GM18873 (cell line): ENCODE data around the gene SELENON.
"Not testable (repeated sequence)": the region's sequence is repeated elsewhere in the genome, so short reads cannot be mapped to it uniquely, and the experiment has no call there.

Source experiments
- ATAC-seq: cut with Tn5 transposase; IDR thresholded peaks from one replicate; pipeline ENCODE4 v1.9.1; 2021; ENCODE audit warnings: mild to moderate bottlenecking, moderate library complexity, moderate number of reproducible peaks; ENCODE audit not compliant: unreplicated experiment, low FRiP score

SELENON gene

DNA sequence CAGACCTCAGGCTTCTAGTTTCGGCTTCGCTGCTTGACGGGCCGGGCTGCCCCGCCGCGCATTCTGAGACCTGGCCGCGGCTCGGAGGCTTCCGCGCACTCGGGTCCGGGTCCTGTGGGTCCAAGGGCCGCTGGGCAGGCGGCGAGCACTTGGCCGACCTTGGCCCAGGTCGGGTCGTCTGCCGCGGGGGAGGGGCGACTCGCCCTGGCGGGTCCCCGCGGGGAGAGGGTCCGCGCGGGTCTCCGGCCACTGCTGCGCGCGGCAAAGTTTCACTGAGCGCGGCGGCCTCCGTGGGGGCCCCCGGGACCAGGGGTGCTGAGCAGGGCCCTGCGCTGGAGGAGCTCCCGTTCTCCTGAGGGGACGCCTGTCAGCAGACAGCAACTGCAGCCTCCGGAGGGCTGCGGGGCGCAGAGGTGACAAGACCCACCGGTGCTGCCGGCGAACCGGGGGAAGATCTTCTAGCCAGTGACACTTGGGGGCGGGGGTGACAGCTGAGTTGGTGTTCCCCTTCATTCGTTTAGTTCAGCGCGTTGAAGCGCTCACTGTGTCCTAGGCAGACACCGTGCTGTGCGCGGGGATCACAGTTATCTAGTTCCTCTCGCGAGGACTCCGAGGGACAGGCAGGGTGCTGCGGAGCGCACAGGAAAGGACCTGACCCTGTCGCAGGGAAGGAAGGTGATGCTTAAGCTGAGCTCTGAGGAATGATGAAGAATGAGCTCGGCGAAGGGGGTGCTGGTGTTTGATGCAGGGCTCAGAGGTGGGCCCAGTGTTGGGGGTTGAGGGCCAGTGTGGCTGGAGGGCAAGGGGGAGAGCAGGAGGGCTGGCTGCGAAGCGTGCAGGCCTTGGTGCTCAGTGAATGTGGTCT lies 20.5 kb downstream of the SELENON start:
- no peak for ATAC-seq

DNA sequence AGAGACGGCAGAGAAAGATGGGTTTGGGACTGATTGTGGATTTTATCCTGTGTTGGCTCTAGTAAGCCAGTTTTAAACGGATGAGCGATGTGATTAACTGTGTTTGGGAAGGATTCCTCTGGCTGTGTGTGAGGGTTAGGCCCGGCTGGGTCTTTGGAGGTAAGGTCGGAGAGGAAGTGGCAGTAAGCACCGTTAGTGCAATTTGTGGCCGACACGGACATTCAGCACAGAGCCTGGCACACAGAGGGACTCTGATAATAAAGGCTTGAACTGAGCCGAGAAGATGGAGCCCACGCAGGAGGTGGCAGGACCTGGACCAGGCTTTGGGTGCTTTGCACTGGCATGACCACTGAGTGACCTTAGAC lies 21.1 kb downstream of the SELENON start:
- no peak for ATAC-seq

DNA sequence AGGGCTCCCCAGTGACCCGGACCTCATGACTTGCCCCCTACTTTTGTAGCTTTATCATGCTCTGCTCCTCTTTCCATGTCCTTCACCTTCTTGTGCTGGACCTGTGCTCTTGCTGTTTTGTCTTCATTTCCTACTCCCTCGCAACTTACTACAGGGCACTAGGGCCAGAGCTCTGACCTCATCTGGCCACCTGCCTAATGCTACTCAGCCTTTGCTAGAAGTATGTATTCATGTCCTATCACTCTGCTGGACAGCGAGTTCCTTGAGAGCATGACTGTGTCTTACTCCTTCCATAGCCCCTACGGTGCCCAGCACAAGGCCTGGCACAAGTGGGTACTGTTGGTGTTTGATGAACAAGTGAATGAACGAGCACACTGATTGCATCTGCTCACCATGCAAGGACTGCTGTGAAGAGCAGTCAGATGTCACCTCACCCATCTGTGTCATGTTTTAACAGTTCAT lies 21.7 kb downstream of the SELENON start:
- ATAC-seq: no peak

DNA sequence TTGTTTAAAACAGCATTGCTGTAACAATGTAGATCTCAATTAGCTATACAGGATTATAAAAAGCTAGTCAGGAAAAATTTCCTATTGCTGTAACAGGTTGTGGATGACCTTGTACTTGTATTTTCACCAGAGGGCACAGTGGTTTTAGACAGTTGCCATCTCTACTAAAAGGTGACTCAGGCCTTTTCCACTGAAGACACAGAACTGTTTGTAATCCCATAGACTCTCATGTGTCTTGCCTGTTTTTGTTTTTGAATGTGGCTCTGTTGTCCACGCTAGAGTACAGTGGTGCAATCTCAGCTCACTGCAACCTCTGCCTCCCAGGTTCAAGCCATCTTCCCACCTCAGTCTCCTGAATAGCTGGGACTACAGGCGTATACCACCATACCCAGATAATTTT lies 25.6 kb downstream of the SELENON start:
- no peak for ATAC-seq

DNA sequence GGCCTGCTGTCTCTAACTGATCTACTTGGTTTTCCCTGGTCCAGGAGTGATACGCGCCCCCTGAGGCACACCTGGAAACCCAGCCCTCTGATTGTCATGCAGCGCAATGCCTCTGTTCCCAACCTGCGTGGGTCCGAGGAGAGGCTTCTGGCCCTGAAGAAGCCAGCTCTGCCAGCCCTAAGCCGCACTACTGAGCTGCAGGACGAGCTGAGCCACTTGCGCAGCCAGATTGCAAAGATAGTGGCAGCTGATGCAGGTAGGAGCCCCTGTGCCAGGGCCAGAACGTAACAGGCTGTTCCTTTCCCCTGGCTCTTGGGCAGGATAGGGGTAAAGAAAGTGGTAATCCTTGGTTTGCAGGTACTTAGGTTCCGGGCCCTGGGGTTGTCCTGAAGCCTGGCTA lies 26.6 kb downstream of the SELENON start:
- no peak for ATAC-seq

DNA sequence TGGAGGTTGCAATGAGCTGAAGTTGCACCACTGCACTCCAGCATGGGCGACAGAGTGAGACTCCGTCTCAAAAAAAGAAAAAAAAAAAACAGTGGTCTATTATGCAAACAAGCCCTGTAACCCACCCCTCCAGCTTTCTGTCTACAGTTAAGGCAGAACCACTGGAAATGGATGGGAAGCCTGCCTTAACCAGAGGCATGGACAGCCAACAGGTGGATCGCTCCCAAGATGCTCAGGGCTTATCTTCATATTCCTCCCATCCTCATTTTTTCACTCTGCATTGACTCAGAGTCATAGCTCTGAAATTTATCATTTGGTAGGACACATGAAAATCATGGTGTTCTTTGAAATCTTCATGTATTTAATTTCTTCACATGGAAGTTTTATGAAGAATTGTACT lies 28.5 kb downstream of the SELENON start:
- ATAC-seq: no peak

DNA sequence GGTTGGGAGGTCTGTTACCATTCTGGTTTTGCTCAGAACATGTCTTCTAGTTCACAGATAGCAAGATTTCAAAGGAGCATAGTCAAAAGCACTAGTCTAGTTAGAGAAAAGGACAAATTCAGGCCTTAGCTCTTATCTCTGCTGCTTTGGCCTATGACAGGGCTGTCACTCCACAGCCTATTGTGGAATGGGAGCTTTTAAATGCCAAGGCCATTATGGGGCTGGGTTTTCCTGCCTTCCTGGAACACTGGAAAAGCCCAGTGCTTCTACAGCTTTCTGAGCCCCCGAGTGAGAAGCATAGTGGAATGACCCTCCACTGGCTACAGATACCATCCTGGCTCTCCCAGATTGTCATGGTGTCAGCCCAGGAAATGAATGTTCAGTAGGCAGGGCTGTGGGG lies 29.1 kb downstream of the SELENON start:
- no peak for ATAC-seq

DNA sequence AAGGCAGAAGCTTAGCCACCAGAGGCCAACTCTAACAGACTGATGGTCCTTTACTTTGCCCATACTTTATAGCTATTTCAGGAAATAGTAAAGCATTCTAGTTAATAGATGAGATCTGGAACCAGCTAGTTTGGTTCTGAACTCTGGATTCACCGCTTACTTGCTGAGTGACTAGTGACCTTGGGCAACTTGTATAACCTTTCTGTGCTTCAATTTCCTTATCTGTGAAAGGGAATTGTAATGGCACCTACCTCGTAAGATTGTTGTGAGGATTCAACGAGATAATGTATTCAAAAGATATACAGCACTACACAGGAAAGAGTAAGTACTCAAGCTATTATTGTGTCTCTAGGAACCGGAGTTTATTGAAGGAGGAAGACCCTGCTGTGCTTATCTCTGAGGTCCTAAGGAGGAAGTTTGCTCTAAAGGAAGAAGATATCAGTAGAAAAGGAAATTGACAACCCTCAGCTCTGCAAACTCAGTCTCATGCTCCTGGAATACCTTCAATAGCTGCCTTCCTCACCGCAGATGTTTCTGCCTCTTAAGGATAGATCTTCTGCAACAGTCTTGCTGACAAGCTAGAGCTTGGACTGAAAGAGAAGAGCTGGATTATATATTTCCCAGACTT lies 31.7 kb downstream of the SELENON start:
- no peak for ATAC-seq

DNA sequence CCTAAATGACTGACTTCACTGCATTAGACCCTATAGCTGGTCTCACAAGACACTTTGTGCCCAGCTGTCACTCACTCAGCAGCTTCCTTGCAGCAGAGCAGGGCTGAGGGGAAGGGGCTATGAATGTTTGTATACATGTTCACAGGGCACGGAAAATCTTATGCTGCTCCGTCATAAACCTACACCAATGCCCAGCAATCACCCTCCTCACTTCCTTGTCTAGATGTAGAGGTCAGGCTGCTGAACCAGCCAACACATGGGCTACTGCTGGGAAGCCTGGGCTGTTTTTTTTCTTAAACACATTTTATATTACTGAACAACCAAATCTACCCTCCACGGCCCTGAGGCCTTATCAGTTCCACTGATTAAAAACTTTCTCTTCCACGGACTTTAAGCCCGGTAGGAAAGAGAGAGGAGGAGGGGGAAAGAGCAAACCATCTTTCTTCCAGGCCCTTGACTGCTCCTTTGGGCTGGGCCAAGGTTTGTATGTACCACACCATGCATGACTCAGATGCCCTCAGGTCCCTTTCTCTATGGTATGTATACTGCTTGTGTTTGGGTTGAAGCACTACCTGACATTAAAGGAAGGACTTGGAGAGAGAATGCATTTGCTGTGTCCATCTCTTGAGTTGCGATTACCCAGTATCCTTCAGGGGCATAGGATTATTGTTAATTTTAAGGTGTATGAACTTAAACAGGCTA lies 32.5 kb downstream of the SELENON start:
- no peak for ATAC-seq

DNA sequence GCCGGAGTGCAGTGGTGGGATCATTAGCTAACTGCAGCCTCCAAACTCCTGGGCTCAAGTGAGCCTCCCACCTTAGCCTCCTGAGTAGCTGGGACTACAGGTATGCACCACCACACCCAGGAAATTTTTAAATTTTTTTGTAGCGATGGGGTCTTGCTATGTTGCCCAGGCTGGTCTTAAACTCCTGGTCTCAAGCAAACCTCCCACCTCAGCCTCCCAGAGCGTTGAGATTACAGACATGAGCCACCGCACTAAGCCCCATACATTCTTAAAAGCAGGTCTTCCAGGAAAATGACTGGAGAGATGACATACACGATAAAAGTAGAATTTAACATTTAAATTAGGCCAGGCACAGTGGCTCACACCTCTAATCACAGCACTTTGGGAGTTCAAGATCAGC lies 33.2 kb downstream of the SELENON start:
- no peak for ATAC-seq

DNA sequence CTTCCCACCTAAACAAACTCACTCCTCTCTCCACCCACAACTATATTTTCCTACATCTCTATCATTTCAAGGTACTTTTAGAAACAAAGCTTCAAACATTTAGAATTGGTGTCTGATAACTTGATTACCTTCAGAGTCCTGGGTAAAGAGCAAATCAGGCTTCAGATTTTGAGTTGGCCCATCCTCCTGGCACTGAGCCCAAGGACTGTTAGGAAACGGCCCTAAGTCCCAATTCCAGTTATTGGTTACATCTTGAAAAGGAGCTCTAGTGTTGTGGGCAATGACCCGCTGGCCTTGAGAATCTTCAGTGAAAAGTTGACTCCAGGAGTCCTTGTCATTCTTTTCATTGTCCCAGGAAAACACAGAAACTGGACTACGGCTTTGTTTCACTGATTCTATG lies 34.9 kb downstream of the SELENON start:
- ATAC-seq: no peak

DNA sequence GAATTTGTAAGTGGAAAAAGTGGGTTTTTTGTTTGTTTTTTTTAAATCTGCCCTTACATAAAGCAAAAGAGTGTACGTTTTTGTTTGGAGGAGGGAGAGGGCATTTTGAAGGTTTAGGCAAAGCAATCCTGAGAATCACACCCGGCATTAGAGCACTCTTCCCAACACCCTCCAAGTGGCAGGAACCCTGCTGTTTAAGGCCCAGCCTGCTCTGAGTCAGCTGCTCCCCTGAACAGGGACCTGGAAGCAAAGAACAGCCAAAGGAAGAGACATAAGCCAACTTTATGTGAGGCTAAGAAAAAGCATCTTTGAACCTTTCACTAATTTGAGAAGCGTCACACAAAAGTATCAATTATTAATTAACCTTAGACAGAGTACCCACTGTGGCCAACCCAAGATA lies 36.7 kb downstream of the SELENON start:
- ATAC-seq: no peak

DNA sequence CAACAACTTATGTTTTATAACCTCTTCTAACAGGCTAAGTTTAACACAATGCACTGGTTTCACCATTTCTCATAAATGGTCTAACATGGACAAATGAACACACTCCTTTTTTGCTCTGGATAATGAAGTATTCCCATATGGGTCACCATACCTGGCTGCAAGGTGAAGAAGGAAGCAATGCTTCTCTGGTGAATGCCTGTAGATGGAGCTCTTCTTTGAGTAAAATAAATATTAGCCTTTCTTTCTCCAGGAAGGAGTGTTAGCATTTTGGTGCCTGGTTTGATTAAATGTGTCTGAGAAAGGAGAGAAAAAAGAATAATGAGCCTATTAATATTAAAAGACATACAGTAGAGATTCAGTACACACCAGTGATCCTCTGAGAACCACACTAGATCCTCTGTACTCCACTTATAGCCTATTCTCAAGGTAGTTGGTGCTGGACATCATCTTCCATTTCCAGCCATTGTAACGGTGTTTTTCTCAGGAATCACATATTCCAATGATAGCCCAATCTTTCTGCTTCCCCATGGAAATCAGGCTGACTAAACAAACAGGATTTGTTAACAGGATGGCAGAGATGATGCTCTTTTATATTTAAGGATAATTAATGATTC lies 37.4 kb downstream of the SELENON start:
- no peak for ATAC-seq

DNA sequence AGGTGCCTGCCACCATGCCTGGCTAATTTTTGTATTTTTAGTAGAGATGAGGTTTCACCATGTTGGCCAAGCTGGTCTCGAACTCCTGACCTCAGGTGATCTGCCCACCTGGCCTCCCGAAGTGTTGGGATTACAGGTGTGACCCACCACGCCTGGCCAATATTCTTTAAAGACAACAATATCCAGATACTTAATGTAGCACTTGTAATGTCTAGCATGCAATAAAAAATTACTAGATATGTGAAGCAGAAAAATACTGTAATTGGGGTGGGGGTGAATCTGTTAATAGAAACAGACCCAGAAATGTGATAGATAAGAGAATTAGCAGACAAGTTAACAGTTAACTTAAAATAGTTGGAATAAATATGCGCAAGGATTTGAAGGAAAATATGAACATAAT lies 39.8 kb downstream of the SELENON start:
- not testable (repeated sequence) for ATAC-seq

DNA sequence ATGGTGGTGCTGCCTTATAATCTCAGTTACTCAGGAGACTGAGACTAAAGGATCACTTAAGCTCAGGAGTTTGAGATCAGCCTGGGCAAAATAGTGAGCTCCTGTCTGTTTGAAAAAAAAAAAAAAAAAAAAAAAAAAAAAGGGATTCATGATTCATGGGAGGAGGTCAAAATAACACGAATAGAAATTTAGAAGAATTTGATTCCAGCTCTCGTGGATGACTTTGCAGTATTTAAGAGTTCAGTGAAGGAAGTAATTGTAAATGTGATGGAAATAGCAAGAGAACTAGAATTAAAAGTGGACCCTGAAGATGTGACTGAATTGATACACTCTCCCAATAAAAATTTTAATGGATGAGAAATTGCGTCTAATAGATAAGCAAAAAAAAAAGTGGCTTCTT lies 43.5 kb downstream of the SELENON start:
- ATAC-seq: no peak

DNA sequence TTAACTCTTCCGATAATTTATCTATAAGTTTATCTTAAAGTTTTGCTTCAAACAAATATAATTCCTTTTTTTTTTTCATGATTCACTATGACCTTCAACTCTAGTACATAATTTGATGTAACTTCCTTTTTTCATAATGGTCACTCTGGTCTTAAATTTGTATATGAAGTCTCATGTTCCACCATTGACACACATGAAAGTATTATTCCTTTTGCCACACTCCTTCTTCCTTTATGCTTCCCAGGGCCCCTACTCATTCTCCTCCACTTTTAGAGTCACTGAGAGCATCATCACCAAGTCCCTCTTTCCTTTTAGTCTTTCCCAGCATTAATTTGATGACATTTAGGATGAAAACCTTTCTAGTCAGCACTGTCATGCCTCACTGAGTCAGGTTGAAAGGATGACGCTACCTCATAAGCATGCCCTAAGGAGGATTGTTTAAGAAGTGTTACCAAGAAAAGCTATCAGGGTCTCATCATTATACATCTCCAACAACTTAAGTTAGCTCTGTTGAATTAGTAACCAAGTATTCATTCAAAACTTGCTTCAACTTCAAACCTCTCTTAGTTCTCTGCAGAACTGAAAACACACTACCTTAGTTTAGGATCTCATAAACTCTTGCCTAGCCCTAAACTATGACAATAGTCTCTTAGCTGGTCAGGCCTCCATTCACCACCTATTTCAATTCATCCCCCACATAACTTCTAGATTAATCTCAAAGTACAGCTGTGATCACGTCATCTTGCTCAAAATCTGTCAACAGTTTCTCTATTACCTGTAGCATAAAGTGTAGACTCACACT lies 44.7 kb downstream of the SELENON start:
- no peak for ATAC-seq

DNA sequence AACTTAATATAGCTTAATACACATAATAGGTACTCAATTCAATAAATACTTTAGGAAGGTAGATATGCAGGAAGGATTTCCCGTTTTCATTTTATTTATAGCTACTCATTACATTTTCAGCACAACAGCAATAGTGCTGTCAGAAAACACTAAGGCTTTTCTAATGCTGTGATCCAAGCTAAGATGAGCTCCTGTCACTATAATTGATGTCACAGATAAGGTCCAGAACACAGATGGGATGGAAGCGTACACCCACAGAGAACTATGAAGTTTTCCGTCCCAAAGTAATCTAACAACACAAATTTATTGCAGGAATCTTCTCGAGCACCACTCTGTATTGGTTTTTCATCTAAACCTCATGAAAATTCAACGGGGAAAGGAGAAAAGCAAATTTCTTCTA lies 45.7 kb downstream of the SELENON start:
- ATAC-seq: no peak

DNA sequence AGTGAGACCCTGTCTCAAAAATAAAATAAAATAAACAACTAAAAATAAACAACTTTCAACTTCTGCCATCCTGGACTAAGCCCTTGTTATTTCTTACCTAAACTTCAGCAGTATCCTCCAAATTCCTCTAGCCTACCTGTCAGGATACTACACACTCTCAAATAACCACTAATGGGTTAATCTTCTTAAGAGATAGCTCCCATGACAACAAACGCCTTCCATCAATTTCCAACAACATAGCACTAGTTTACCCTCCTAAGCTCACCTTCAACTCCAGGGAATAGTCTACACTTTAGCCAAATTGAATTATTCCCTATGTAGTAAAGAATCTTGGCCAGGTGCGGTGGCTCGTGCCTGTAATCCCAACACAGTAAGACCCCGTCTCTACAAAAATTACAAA lies 47.9 kb downstream of the SELENON start:
- no peak for ATAC-seq

DNA sequence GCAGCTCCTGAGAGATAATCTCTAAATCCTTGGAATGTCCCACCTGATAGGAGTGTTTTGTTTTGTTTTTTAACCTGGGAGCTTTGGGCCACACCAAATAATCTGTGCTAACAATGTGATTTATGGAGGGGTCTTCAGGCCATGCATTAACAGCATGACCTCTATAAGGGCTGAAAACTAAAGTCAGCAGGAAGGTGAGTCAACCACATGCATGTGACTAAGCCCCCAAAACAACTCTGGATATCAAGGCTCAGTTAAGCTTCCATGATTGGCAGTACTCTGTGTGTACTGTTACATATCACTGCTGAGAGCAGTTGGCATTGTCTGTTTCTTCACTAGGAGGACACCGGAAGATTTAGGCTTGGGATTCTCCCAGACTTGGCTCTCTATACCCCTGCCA lies 48.5 kb downstream of the SELENON start:
- no peak for ATAC-seq

DNA sequence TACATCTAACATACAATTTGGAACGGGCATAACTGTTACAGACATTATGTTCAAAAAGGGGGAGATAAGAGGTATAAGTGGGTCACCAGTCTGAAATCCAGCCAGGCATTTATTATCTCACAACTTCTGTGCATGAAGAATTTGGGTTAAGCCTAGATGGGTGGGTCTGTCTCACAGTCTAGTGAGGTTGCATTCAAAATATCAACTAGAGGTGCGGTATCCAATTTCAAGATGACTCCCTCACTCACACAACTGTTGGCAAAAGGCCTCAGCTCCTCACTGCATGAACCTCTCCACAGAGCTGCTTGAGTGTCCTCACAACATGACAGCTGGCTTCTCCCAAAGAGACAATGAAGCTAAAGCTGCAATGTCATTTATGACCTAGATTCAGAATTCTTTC lies 54.6 kb downstream of the SELENON start:
- no peak for ATAC-seq
